Left forelimb (tissue), 1 donor: ENCODE results near the gene SRSF8.
"Not testable (repeated sequence)": the region's sequence is repeated elsewhere in the genome, so short reads cannot be mapped to it uniquely, and the experiment has no call there.

Source experiments
- DNase-seq: peaks from one replicate; pipeline ENCODE4 v3.0.0-alpha.2; 2018; ENCODE audit warnings: low spot score

SRSF8 gene

GRCh38 chr11:95066716-95067038 lies at the start of gene SRSF8:
TSS of gene SRSF8 (plus strand) at chr11:95066919. CDS start at chr11:95067227, 308 bp downstream.
- no peak for DNase-seq

- not testable (repeated sequence) for DNase-seq
Observed at GRCh38 chr11:95021468-95021867, 45.3 kb upstream of the SRSF8 start.

- no peak for DNase-seq
Observed at GRCh38 chr11:95024958-95025357, 41.8 kb upstream of the SRSF8 start, which contains the start of gene KDM4E. TSS of gene KDM4E (plus strand) at chr11:95025258. CDS start at chr11:95025558, 300 bp downstream.

GRCh38 chr11:95025594-95025993 lies 41.1 kb upstream of the SRSF8 start:
- DNase-seq: not testable (repeated sequence)

GRCh38 chr11:95028357-95028756 lies 38.4 kb upstream of the SRSF8 start:
- no peak for DNase-seq

- DNase-seq: no peak
Observed at GRCh38 chr11:95033051-95033450, 33.7 kb upstream of the SRSF8 start.

GRCh38 chr11:95035316-95035715 lies 31.4 kb upstream of the SRSF8 start:
- DNase-seq: no peak

GRCh38 chr11:95037356-95038035 lies 29.2 kb upstream of the SRSF8 start:
- DNase-seq: not testable (repeated sequence)

- DNase-seq: no peak
Observed at GRCh38 chr11:95042239-95042638, 24.5 kb upstream of the SRSF8 start.

GRCh38 chr11:95042906-95043305 lies 23.8 kb upstream of the SRSF8 start:
- no peak for DNase-seq

- no peak for DNase-seq
Observed at GRCh38 chr11:95044010-95044409, 22.7 kb upstream of the SRSF8 start.

- no peak for DNase-seq
Observed at GRCh38 chr11:95045812-95046211, 20.9 kb upstream of the SRSF8 start.

GRCh38 chr11:95049122-95049521 lies 17.6 kb upstream of the SRSF8 start, which contains the start of gene KDM4F:
TSS of gene KDM4F (plus strand) at chr11:95049422.
- not testable (repeated sequence) for DNase-seq

GRCh38 chr11:95050595-95051202 lies 16.0 kb upstream of the SRSF8 start:
- no peak for DNase-seq

GRCh38 chr11:95054356-95054755 lies 12.4 kb upstream of the SRSF8 start:
- DNase-seq: no peak

- DNase-seq: no peak
Observed at GRCh38 chr11:95055283-95055897, 11.3 kb upstream of the SRSF8 start.

- no peak for DNase-seq
Observed at GRCh38 chr11:95057959-95058358, 8.8 kb upstream of the SRSF8 start.

GRCh38 chr11:95058621-95059020 lies 8.1 kb upstream of the SRSF8 start:
- no peak for DNase-seq

GRCh38 chr11:95059046-95059445 lies 7.7 kb upstream of the SRSF8 start:
- no peak for DNase-seq

- no peak for DNase-seq
Observed at GRCh38 chr11:95065336-95065735, 1.4 kb upstream of the SRSF8 start.

GRCh38 chr11:95067039-95067840 lies 521 bp downstream of the SRSF8 start:
- peak; percentile 90 for DNase-seq

GRCh38 chr11:95067841-95068219 lies 1.1 kb downstream of the SRSF8 start:
- no peak for DNase-seq

GRCh38 chr11:95068549-95068948 lies 1.8 kb downstream of the SRSF8 start:
- DNase-seq: no peak
